ENCODE data around the gene MAPK1IP1L. TPM values are rescaled to one million over a fixed set of nuclear protein-coding genes. Genes with fewer than 3 reads are reported as not detected.
A peak's percentile ranks its signal among the peaks of the same experiment; 100 is the strongest.
"Not testable (repeated sequence)": the region's sequence is repeated elsewhere in the genome, so short reads cannot be mapped to it uniquely, and the experiment has no call there.

The MAPK1IP1L gene
- 15.9 and 29.5 TPM in 2 replicates for total RNA-seq (2014; rRNA removed; shearing (Covaris generic))

DNA sequence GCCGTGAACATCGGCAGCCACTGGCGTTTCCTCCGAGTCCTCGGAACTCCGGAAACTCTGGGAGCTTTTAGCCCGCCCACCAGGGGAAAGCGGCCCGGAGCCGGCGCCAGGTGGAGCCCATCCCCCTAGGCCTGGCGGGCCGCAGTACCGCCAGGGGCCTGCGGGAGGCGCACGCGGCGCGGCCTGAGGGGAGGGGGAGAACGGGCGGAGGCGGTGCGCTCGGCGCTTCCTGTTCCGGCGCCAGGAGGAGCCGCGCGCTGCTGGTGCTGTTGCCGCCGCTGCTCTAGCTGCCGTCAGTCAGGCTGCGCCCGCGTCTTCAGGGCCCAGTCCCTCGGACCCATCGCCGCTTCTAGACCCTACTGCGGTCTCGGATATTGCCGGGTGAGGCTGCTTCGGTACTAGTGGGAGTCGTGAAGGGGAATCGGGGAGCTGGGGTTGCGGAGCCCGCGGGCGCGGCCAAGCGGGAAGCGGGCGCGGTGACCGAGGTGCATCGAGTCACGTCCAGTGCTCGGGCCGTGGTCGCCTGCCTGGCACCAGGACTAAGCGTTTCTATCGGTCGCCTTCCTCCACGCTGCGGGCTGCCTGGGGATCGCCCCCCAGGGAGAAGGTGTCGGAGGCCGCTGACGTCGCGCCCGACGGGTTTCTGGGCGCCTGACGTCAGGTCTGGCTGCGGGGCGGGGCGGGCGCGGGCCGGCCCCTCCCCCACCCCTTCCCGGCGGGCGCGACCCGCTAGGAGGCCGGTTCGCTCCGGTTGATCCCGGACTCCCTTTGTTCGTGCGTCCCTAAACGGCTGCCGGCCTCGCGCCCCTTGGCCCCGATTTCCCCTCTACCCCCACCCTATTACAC, at the start of gene MAPK1IP1L:
Gene MAPK1IP1L, plus strand, starts transcription at position 225 of the 846 bp plus-strand sequence. CDS start 10,037 bp downstream, outside the sequence.
- peak; percentile 88 for DNase-seq (ENCODE audit: low spot score)

DNA sequence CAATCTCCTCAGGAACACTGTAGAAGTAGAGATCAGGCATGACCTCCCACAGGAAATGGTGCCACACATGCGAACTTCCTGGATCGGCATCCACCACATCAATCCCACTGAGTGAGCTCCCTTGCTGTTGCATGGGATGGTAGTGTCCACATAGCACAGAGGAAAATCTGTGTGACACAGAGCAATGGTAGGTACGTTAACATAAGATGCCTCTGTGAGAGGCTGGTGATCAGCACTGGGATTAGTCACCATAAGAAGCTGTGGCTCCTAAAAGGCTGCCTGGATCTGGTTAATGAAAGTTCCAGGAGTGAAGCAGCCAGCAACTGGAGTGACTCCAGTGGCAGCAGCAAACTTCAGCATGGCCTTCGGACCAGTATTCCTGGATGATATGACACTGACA, 46.4 kb upstream of the MAPK1IP1L start:
- DNase-seq (ENCODE audit: low spot score) = no peak

DNA sequence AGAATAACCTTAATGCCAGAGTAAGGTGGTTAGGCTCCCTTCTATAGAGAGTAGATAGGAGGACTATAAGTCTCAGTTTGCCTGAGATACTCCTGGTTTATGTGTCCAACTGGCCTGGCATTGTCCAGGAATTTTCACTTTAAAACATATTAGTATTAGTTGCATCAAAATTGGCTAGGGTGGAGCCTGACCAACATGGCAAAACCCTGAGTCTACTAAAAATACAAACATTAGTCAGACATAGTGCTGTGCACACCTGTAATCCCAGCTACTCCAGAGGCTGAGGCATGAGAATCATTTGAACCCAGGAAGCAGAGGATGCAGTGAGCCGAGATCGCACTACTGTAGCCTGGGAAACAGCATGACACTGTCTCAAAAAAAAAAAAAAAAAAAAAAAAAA, 36.4 kb upstream of the MAPK1IP1L start:
- no peak for DNase-seq (ENCODE audit: low spot score)

DNA sequence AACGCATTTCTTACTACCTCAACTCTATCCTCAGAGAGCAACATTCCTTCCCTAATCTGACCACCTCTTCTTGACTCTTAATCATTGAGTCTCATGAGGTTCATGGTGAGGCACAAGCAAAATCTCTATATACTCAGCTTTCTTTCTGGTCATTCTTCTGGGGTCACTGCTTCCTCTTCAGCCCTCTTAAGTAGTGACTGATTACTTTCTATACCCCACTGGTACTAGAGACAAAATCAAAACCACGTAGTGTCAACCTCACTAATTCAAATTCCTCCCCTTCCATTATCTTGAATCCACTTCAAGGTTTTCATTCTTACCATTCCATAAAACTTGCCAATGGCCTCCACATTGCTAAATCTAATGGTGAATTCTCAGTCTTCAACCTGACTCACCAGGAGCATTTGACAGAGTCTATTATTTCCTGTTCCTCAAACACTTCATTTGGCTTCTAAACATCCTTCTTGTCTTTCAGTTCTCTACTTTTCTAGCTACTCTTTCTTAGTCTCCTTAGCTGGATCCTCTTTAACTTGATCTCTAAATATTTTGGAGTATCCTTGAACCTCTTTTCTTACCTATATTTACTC, 31.4 kb upstream of the MAPK1IP1L start:
- no peak for DNase-seq (ENCODE audit: low spot score)

DNA sequence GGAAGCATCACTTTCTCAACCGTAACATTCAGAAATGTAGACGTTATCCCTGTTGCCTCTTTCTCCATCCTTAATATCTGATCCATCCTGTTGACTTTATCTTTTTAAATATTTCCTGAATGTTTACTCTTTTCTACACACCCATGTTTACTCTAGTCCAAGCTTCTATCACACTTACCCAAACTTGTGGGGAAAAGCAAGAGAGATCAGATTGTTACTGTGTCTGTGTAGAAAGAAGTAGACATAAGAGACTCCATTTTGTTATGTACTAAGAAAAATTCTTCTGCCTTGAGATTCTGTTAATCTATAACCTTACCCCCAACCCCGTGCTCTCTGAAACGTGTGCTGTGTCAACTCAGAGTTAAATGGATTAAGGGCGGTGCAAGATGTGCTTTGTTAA, 27.1 kb upstream of the MAPK1IP1L start:
- DNase-seq (ENCODE audit: low spot score) = not testable (repeated sequence)

DNA sequence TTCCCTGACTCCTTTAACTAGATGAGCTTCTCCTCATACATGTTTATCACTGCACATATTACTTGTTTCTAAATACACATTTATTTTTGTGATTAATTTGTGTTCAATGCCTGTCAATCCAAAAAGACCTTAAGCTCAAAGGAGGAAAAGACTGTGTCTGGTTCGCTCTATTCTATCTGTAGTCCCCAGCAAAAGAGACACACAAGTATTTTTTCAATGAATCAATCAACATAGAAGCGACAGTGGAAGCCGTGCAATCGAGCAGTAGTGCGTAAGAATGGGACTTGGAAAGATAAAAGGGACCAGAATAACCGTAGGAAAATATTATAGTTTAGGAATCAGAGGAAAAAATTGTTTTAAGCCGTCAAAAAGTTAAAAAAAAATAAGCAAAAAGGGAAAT, 25.5 kb upstream of the MAPK1IP1L start:
- no peak for DNase-seq (ENCODE audit: low spot score)

DNA sequence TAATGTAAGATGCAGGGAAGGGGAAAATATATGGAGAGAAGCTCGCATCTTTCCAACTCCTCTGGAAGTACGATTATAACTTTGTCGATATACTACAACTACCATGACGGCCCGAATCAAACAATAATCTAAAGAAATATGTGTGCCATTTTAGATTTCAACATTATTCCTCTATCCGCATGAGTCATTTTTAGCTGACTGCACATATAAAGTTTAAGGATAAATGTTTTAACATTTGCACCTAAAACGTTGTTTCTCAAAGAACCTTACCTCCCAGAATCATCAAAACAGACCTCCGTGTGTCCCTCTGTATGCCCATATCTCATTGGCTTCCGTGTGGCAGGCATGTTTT, 25.0 kb upstream of the MAPK1IP1L start:
- no peak for DNase-seq (ENCODE audit: low spot score)

DNA sequence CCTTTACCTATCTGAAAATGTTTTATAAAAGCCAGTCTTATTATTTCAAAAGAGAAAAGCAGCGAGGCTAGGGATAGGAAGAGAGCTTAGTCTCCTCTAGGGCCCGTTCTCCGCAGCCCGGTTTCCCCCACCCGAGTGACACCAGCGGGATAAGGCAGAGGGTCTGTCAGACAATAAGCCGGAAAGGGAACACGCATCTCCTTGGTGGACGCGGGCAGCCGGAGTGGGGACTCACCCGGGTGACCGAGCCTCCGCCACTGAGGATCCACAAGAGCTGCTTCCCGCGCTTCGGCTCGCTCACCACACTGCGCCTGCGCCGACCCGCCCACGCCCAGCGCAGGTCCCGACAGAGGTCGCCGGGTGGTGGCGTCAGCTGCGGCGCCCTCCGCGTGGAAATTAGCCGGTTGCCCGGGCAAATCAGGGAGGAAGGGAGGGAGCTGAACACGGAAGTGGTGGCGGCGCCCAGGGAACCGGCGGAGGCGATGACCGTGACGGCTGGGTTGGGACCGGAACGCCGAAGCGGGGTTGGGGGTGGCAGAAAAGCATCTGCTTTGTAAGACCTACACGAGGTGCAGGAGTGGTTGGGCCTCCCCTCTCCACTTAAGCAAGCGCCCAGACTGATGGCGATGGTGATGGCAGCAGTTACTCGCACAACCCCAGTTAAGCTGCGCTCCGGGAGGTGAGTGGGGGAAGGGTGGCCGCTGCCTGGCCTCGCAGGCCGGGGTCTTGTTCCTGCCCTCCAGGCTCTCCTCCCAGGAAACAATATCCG, 24.5 kb upstream of the MAPK1IP1L start, which contains the start of the genes SOCS4 and WDHD1:
Gene SOCS4, plus strand, starts transcription at position 444 of the 769 bp plus-strand sequence. CDS start 15,806 bp downstream, outside the sequence.
Gene WDHD1, minus strand, starts transcription at position 307 of the 769 bp plus-strand sequence. CDS start 312 bp downstream, outside the sequence.
- DNase-seq (ENCODE audit: low spot score) = peak; percentile 88

DNA sequence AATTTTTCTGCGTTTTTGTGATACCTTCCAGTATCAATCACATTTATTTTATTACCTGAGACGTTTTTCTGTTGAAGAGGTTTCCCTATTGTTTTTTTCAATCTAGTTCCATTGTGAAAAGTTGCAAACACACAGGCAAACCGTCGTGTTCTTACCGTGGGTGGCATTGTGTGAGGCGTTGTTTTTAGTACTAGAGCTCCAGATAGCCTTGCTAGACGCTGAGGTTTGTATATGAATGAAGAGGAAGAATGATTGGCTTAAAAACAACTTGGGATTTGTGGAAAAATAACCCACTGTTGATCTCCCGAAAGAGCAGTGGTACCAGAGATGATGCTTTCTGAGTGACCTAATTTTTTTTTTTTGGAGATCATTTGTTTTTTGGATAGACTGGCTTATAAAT, 23.4 kb upstream of the MAPK1IP1L start:
- no peak for DNase-seq (ENCODE audit: low spot score)

DNA sequence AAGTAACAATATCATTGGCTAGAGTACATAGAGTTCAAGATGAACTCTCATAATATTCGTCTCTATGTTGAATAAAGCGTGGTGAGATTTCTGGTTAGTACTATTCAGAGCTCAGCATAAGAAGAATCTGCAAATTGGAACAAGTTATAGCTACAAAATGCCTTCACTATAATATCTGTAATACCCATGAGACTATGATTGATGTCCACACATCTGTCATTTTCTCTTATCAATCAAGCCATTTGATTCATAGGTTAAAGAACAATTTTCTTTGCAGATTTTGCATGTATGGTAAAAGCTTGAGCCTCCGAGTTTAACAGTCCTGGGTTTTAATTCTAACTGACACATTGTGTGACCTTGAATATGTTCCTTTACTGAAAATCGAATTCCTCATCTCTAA, 23.0 kb upstream of the MAPK1IP1L start:
- DNase-seq (ENCODE audit: low spot score) = no peak

DNA sequence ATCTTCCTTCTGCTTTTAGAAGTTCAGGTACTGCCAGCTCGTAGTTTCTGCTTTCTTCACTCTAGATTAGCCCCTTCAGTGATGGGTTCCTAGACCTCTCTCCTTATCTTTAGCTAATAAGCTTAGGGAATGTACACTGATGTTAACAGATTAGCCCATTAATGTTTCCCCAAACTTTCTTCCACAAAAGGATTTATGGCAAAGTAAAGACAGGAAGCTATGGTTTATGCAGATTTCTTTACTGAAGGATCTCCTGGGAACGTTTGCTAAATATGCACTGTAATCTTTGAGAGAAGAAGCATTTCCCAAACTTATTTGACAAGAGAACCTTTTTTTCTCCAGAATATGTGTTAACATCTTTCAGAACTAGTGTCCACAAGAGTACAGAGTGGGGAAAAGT, 20.3 kb upstream of the MAPK1IP1L start:
- DNase-seq (ENCODE audit: low spot score) = no peak

DNA sequence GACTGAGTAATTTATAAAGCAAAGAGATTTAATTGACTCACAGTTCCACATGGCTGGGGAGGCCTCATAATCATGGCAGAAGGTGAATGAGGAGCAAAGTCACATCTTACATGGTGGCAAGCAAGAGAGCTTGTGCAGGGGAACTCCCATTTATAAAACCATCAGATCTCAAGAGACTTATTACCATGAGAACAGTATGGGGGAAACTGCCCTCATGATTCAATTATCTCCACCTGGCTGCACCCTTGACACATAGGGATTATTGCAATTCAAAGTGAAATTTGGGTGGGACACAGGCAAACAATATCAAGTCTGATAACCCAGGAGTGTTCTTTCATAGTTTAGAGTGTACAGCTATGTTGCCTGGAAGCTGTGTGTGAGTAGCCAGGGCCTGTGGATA, 13.5 kb upstream of the MAPK1IP1L start:
- not testable (repeated sequence) for DNase-seq (ENCODE audit: low spot score)

DNA sequence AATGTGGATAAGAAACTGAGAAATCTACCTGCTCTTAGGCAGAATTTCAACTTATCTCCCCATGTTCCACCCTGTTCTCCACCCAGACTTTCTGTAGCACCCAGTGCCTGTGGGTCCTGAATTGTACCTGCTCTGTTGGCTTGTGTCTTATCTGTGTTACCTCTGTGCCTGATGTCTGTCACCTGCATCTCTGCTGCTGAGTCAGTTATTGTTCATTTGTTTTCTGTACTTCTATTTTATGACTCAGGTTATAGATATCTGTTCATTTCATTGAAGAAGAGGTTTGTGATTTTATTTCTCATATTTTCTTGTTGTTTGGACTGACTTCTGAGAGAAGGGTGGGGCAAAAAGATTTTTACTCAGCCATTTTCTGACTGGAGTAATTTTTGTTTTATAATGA, 12.7 kb upstream of the MAPK1IP1L start:
- no peak for DNase-seq (ENCODE audit: low spot score)

DNA sequence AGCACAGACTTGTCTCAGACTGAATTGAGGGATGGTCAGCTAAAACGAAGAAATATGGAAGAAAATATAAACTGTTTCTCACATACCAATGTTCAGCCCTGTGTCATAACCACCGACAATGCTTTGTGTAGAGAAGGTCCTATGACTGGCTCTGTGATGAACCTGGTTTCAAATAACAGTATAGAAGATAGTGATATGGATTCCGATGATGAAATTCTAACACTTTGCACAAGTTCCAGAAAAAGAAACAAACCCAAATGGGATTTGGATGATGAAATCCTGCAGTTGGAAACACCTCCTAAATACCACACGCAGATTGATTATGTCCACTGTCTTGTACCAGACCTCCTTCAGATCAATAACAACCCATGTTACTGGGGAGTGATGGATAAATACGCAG, 7.9 kb upstream of the MAPK1IP1L start:
- DNase-seq (ENCODE audit: low spot score) = no peak

DNA sequence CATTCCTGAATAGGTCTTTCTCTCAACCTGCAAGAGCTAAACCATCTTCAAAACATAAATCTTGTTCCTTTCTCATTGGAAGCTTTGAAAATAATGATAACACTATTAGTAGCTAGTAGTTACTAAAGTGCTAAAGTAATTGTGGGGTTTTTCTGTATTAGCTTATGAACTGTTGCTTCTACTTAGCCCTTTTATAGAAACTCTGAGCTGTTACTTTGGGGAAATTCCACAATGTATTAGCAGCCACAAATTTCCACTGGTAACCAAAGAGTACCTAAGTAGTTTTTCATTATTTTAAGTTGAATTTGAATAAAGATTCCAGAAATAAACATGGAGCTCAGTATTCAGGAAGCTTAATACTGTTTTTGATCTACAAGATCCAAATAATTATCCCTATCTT, 6.4 kb upstream of the MAPK1IP1L start:
- DNase-seq (ENCODE audit: low spot score) = no peak

DNA sequence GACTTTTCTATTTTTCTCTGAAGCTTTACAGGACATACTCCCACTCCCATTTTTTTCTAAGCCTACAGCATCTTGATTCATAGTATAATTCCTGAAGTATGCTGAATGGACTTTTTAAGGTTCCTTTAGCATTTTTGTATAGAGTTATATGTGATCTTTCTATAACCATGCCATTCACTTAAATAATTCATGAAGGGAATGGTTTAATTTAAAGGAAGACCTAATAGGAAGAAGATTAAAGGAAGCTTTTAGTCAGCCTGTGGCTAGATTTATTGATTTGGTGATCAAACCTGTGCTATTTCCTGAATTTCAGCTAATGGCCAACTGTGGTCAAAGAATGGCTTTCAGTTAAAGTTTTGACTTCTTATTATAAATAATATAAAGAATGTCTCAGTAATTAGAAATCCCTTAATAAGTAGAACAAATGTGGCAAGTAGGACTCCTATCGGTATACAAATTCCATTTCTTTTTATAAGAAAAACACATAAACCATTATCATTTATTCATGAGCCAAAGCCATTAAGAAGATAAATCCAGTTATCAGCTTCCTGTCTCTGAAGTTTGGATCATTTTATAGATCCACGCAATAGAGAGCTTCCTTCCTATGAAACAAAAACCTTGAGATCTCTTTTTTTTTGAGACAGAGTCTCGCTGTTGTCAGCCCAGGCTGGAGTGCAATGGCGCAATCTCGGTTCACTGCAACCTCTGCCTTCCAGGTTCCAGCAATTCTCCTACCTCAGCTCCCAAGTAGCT, 4.0 kb upstream of the MAPK1IP1L start:
- no peak for DNase-seq (ENCODE audit: low spot score)

DNA sequence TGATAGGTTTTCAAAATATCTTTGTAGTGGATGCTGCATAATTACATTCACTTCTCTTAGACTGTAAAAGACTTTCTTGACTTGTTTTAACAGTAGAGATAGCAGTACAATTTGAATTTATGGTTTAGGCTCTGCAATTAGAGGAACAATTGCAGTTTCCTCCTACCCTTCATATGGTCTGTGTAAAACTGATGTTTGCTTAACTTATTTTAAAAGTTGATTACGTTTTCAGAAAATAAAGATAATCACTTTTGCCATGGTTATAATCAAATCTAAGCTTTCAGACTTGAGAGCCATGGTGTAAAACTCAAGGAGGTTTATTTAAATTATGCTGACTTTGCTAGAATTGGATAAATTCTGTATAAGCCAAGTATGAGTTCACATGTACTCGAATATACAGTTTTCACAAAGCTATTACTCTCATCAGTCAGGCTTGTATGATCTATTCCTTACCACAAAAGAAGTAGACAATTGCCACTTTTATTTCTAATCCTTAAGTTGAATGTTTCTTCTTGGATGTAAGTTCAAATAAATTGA, 2.5 kb upstream of the MAPK1IP1L start:
- no peak for DNase-seq (ENCODE audit: low spot score)

DNA sequence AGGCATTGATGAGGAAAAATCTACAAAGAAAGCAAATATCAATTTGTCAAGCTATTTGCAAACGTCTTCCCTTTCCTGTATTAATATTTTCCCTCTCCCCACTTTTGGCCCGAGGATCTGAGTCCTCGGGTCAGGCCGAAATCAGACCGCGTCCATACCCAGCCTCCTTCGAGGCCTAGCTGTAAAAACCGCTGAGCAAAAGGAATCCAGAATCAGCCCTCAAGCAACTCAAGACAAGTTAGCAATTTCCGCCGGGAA, 353 bp upstream of the MAPK1IP1L start:
- no peak for DNase-seq (ENCODE audit: low spot score)

DNA sequence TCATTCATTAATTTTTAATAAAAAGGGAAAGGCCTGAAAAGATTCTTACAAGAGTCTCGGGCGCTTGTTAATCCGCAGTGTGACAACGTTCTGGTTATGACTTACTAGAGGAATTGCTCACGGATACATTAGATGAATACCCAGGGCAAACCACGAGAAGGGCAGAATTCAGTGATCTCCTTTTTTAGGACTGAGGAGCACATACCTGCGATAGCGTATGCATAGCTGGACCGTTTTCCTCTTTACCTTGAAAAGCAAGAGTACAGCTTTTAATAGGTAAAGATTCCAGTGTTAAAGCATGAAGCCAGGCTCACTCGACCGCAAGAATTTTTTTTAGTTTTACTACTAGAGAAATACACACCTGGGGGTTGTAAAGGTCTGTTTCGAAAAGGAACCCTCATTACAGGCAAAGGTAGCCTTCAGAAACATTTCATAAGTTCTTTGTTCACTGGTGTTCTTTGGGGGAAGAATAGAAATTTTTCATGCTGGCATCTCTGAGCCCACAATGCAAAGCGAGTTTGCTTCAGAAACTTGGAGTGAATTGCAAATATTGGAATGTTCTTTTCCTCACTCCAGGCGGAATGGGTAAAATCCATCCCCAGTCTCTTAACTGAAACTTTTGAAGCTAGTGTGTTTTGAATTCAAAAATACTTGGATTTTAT, 953 bp downstream of the MAPK1IP1L start:
- peak; percentile 31 for DNase-seq (ENCODE audit: low spot score)

DNA sequence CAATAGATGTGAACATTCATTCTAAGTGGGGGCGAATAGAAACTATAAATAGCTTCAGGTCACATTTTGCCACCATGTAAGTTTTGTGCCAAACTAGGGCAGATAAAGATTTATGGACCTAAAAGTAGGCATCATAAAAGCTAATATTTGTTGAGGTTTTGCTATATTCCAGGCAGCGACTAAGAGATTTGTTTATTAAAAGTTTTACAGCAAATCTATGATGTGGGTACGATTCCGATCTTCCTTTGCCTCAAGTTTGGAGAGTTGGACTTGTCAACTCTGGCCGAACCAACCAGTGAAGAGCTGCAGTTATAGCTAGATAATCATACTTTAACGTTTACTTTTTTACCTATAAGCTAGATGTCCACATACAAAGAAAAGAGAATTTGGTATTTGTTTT, 1.6 kb downstream of the MAPK1IP1L start:
- DNase-seq (ENCODE audit: low spot score) = no peak

DNA sequence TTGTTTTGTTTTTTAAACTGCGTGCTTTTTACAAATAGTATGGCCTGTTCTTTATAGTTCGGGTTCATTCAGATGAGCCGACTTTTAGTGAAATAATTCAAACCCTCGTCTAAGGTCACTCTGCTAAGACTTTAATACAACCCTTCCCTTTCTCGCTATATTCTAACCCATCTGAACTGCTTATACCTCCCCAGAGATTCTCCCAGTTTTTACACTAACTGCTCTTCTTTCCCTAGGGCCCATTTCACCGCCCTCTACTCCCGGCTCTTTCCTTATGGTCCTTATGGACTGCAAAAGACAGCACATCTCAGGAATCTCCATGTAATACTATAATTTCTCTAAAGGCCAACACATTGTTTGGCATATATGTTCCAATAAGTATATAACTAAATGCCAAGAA, 2.1 kb downstream of the MAPK1IP1L start:
- no peak for DNase-seq (ENCODE audit: low spot score)

Measured in HT-29 (cell line).